ENCODE data around the gene SQSTM1.

DNA sequence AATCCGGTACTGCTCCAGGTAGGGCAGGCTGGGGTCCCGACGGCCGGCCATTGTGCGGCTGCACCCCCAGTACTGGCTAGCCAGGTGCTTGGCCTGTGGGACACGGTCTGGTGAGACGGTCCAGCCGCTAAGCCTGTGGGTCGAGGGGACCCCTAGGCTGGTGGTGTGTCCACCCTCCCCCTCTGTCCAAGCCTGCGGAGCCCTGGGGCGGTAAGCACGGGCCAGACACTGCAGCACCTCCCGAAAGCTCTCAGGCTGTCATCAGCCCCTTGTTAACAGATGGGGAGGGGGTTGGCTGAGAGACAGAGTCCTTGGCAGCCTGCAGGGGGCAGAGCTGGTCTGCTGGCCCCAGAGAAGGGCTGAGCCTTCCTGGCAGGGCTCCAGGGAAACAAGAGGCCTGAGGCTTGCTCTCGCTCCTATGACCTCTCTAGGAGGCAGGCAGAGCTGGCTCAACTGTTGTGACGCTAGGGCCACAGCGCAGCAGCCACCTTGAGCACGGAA is 49.7 kb downstream of the SQSTM1 start:
- TF ChIP-seq, protein P1, sequence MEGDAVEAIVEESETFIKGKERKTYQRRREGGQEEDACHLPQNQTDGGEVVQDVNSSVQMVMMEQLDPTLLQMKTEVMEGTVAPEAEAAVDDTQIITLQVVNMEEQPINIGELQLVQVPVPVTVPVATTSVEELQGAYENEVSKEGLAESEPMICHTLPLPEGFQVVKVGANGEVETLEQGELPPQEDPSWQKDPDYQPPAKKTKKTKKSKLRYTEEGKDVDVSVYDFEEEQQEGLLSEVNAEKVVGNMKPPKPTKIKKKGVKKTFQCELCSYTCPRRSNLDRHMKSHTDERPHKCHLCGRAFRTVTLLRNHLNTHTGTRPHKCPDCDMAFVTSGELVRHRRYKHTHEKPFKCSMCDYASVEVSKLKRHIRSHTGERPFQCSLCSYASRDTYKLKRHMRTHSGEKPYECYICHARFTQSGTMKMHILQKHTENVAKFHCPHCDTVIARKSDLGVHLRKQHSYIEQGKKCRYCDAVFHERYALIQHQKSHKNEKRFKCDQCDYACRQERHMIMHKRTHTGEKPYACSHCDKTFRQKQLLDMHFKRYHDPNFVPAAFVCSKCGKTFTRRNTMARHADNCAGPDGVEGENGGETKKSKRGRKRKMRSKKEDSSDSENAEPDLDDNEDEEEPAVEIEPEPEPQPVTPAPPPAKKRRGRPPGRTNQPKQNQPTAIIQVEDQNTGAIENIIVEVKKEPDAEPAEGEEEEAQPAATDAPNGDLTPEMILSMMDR (IDR thresholded peaks at IDR 0.05), result no peak; the same call in 1 of the 2 replicates
- TF ChIP-seq POLR2AphosphoS5 (IDR thresholded peaks at IDR 0.05; ENCODE audit: low read depth, low read length) (no peak), REST (IDR thresholded peaks at IDR 0.05; ENCODE audit: insufficient read depth in 1 of 2, low read depth in 2 of 2, low read length in 1 of 2) (no peak), SIN3A (IDR thresholded peaks at IDR 0.05; ENCODE audit: borderline replicate concordance, insufficient read depth, low read depth, low read length) (no peak), TCF7L2 (IDR thresholded peaks at IDR 0.05; ENCODE audit: low read depth, low read length) (no peak)

Measured in Panc1 (cell line).